Keratinocyte (primary cell): ENCODE data around the gene IGF1.

ENCODE experiments used
- EZH2 ChIP-seq: IDR thresholded peaks from one replicate; pipeline ENCODE4 v1.6.1; 2012; ENCODE audit warnings: inconsistent platforms, mild to moderate bottlenecking, low read length, moderate library complexity
- TF ChIP-seq, protein P1 (sequence below), 3 experiments: IDR thresholded peaks in 1 of 3; conservative IDR thresholded peaks in 1 of 3; optimal IDR thresholded peaks in 1 of 3; 2 replicates in 2 of 3; 3 replicates in 1 of 3; pipeline versions ENCODE3 to v1.5.1; 2011; ENCODE audit warnings: low read length in 3 of 3, mild to moderate bottlenecking in 3 of 3, moderate library complexity in 2 of 3, control low read depth in 1 of 3, inconsistent platforms in 1 of 3; ENCODE audit not compliant: insufficient read depth in 2 of 3; ENCODE audit errors: extremely low read depth in 1 of 3

GRCh38 chr12:102438047-102438826 is 42.1 kb downstream of the IGF1 start:
- TF ChIP-seq, protein P1, sequence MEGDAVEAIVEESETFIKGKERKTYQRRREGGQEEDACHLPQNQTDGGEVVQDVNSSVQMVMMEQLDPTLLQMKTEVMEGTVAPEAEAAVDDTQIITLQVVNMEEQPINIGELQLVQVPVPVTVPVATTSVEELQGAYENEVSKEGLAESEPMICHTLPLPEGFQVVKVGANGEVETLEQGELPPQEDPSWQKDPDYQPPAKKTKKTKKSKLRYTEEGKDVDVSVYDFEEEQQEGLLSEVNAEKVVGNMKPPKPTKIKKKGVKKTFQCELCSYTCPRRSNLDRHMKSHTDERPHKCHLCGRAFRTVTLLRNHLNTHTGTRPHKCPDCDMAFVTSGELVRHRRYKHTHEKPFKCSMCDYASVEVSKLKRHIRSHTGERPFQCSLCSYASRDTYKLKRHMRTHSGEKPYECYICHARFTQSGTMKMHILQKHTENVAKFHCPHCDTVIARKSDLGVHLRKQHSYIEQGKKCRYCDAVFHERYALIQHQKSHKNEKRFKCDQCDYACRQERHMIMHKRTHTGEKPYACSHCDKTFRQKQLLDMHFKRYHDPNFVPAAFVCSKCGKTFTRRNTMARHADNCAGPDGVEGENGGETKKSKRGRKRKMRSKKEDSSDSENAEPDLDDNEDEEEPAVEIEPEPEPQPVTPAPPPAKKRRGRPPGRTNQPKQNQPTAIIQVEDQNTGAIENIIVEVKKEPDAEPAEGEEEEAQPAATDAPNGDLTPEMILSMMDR (optimal IDR thresholded peaks at IDR 0.05 in 1 of 3, IDR thresholded peaks at IDR 0.05 in 1 of 3, conservative IDR thresholded peaks at IDR 0.05 in 1 of 3; ENCODE audit: extremely low read depth in 1 of 3, insufficient read depth in 2 of 3, low read length in 3 of 3), result no peak
- TF ChIP-seq EZH2, result no peak
